T-helper 22 cell (primary cell): Measurements from ENCODE around the gene DRICH1.
"Not testable (repeated sequence)": the region's sequence is repeated elsewhere in the genome, so short reads cannot be mapped to it uniquely, and the experiment has no call there.

Experiments
- DNase-seq: peaks from one replicate; pipeline ENCODE4 v3.0.0-alpha.2; 2020; ENCODE audit warnings: low read depth

The DRICH1 gene

DNA sequence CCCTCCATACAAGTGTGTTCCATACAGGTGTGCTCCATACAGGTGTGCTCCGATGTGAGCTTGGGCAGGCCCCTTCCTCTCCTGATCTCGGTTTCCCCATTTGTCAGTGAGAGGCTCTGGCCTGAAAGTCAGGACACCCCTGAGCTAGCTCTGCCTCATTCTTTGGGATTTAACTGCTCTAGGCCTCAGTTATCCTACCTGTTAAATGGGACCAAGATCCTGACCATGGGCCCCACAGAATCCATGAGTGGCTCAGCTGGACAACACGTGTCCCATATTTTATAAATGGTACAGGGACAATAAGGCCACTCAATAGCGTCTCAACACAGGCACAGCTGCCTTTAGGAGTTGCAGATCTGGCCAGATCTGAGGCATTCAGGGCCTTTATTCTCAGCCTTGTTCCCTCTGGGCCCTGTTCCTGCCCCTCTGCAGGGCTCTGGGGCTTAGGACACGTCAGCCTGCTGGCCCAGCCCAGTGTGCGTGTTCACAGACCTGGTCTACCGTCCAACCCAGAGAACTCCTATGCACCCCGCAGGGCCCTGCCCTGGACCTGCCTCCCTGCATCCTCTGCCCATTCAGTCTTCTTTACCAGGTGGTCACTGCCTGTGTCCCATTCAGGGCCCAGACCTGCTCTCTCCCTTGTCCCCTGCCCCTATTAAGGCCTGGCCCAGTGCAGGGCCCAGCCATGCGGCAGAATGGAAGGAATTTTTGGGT lies 33.2 kb downstream of the DRICH1 start:
- no peak for DNase-seq

DNA sequence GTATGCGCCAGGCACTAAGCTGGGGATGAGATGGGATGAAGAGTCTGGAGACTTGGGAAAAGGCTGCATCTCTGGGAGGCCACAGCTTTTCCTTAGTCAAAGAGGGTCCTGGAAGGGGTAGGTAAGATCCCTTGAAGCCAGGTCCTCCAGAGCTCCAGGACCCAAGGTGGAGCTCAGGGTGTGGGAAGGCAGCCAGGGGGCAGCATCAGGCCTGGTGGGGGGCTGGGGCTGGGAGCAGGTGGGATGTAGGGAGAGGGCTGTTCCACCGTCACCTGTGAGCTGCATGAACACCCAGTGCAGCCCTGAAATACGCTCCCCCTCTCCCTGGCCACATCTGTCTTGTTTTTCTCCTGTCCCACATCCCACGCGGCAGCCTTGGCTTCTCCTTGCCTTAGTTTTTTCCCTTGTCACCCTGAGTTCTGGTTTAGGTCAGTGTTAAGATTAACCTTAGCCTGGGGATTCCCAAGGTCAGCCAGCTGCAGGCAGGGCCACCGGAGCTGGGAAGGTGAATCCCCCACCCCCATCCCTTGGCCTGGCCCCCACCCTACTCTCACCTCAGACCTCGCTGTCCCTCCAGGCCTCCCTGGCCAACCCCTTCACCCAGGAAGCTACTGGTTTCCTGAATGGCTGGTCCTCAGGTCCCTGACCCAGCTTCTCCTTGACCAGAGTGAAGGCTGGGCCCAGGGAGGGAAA lies 34.4 kb downstream of the DRICH1 start:
- DNase-seq: not testable (repeated sequence)

DNA sequence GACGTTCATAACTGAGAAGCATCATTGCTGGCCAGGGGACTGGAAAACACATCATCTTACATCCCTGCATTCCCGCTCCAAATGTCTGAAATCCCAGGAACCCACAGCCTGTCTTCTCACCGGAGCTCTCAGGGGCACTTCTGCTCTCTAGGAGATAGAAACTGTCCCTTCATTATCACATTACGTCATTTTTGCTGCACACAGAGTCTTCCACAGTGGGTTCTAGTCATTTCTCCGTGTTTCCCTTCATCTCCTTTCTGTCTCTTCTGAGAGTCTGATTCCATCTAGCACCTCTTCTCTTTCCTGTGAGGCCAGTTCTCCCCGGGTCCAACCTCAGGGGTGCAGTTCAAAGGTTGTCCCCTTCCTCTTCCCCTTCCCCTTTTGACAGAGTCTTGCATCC lies 36.2 kb downstream of the DRICH1 start:
- DNase-seq: not testable (repeated sequence)

DNA sequence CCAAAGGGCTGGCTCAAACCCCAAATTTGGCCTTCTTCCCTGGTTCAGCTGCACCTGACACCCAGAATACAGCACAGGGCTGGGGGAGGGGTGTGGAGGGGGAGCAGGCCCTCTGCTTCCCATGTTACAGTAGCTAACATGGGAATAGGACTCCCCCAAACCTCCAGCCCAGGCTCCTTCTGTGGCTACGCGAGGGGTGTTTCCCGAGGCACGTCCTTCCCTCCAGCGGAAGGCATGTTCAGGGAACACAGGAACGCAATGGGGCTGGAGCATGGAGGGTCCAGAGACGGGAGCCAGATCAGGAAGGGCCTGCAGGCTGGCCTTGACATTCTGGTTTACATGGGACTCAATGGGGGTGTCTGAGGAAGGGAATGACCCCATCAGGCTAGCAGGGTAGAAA lies 40.3 kb downstream of the DRICH1 start:
- no peak for DNase-seq

DNA sequence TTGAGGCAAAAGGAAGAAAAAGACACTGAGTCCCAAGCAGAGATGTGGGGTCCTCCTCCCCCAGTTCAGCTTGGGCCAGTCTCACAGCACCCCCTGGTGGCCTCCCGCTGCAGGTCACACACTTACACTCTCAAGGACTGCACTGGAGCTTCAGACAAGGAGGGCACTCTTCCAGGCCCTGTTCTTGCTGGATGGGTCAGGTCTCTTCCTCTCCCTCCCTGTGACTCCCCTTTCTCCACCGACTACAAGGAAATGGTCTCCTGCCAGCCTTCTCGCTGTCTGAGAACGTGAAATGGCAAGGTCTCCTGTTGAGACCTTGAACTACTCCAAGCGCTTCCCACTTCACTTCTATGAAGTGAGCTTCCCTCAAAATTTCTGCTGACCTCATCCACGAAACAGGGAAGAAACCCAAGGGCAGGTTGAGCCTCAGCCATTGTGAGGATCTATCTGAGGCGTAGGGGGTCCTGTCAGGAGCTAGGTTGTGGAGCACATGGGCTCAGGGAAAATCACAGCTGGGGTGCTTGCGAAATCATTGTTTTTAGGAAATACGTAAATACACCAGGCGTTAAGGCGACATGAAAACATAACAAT lies 40.8 kb downstream of the DRICH1 start:
- DNase-seq: no peak

DNA sequence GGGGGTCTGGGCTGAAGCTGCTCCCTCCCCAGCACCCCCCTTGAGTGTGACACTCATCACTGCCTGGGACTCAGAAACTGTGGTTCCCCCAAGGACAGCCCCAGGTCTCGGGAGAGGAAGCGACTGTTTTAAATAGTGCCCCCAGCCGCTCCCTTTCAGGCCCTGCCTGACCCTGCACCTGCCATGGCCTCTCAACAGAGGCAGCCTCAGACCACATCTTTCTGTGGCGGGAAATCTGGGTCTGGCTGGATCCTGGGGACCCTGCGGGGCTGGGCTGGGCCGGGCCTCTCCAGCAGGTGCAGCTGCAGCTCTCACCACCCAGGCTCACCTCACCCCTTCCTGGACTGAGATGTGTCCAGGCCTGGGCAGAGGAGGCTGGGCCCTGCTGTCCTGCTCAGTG lies 48.3 kb downstream of the DRICH1 start:
- DNase-seq: no peak

DNA sequence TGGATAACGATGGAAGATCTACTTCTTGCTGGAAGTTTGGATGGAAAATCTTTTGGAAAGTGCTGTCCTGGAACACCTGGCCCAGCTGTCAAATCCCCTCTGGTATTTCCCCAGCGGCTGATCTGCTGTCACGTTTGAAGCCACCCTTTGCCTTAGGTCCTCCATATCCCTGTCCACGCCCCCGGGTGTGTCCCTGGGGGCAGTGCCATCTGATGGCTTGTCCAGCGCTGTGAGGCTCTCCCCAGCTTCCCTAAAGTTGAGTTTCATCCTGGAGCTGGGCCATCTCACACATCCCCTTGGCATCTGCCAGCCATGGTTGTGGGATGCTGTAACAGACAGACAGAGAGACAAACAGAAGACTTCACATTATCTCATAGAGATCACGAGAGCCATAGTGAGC lies 49.0 kb downstream of the DRICH1 start:
- DNase-seq: no peak

DNA sequence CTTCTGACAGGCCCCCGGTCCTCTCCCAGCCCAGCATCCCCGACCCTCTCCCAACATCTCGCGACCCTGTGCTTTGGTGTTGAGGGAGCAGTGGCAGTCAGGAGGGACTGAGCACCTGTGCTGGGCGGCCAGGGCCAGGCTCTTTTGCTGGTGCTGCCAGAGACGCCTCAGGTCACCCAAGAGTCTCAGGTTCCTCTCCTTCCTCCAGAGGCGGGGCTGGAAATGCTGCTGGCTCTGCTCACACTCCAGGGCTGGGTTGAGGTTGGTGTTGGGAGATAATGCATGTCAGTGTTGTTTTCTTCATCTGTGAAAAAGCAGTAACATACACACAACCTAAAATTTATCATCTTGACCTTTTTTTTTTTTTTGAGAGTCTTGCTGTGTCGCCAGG lies 50.9 kb downstream of the DRICH1 start:
- no peak for DNase-seq

DNA sequence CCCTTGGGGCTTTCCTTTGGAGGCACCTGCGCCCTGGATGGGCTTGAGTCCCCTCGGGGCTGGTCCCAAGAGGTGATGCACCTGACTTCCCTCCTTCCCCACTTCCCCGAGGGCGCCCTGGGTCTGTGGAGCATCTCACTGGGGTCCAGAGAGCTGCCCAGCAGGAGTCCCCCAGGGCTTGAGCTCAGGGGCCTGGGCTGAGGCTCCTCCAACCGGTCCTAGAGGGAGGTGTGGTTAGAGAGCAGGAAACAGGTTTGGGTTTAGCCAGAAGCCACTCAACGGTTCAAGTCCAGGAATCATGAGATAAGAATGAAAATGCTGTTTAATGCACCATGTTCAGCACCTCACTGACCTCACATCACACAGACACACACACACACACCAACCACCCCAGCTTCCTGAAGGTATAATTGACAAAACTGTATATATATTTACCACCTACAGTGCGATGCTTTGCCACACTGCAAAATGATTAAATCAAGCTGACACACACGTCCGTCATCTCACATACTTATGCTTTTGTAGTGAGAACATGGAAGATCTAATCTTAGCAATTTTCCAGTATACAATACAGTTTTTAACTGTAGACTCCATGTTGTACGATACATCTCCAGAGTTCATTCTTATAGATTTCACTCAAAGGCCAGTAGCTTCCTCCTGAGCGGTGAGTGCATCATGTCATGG lies 51.4 kb downstream of the DRICH1 start:
- no peak for DNase-seq

DNA sequence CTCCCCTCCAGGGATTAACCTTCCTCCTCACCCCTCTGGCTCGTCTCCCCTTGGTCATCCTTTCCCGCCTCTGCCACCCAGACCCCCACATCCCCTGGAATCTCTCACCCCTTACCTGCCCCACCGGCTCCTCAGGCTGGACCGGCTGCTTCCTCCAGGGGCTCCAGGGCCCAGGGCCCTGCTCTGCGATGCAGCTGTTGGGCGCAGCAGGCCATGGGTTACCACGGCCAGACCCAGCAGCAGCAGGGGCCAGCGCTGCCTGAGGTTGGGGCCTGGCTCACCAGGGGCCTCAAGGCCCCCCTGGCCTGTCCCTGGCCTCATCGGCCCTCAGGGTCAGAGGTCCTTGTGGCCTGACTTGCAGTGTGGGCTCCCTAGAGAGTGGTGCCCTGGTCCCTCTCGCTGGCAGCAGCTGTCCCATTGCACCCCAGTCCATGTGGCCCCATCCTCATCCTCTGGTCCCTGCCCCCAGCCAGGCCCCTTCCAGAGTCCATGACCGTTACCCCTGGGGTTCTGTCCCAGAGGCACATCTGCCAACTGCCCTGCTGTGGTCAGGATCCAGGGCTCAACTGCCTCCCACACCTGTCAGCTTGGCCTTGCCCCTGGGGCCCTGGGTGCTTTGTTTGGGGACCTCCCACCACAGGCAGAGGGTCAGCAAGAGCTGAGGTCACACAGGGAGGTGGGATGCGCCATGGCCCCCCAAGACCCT lies 52.1 kb downstream of the DRICH1 start, which contains the start of gene IGLL1:
Gene IGLL1, minus strand, starts transcription at position 421 of the 706 bp plus-strand sequence. Its CDS starts 100 bp downstream, at position 321.
- no peak for DNase-seq

DNA sequence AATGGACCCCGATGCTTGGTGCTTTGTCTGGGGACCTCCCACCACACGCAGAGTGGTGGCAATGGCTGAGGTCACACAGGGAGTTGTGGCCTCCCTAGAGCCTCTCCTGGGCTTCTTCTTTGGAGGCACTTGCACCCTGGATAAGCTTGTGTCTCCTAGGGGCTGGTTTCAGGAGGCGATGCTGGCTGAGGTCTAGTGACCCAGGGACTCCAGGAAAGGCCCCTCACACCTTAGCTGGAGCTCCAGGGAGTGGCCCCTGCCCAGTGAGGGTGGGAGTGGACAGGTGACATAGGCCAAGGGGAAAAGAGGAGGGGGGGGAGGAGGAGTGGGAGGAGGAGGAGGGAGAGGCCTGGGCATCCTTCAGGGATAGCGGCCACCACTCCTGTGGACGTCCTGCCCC lies 52.8 kb downstream of the DRICH1 start:
- no peak for DNase-seq

DNA sequence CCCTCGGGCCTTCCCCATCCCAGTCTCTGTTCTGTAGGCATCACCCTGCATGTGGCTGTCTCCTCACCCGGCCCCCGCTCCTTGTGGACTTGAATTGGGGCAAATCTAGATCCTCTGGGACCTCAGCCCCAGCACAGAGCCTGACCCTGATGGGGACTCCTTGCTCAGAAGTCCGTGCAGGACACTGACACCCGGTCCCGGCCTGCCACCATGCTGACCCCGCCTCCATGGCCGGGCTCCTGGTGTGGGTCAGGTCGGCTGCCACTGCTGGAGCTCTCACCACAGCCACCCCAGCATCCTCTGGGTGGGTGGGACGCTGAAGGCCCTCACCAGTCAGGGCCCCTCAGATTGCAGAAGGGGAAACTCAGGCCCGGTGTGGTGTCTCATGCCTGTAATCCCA lies 53.8 kb downstream of the DRICH1 start:
- no peak for DNase-seq

DNA sequence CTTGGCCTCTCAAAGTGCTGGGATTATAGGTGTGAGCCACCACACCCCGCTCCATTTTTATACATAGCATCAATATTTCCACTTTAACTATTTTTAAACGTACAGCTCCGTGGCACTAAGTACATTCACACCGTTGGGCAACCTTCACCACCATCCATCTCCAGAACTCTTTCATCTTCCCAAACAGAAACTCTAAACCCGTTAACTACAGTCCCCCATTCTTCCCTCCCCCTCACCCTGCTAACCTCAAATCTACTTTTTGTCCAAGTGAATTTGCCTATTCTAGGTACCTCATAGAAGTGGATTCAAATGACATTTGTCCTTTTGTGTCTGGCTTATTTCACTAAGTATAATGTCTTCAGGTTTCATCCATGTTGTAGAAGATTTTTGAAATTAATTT lies 55.4 kb downstream of the DRICH1 start:
- no peak for DNase-seq

DNA sequence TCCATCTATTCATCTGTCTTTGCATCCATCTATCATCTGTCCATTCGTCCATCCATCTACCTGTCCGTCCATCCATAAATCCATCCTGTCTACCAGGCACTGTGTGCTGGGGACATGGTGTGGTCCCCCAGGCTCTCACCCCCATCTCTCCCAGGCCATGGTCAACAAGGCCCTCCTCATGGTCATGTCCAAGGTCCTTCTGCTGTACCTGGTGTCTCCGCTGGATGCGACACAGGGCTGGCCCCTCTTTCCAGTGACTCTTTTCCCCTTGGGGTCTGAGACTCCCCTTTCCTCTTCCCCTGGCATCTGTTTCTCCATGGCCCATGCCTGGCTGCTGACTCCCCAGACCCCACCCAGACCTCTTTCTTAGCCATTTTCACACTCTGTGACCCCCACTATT lies 56.5 kb downstream of the DRICH1 start:
- DNase-seq: no peak

DNA sequence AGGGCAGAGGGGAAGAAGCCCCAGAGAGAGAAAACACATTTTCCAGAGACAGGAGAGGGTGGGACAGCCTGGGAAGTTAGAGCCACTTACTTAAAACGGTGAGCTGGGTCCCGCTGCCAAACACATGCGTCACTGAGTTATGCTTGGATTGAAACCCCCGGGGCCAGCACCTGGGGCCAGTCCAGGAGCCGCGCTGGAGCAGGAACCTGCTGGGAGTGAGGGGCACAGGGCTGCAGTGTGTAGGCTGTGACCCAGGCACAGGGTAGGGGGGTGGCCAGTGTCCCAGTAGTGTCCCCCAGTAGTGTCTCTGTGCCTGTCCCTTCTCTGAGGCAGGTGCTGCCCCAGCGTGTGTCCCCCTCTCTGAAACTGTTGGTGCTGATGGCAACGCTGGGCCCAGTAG lies 57.2 kb downstream of the DRICH1 start:
- no peak for DNase-seq

DNA sequence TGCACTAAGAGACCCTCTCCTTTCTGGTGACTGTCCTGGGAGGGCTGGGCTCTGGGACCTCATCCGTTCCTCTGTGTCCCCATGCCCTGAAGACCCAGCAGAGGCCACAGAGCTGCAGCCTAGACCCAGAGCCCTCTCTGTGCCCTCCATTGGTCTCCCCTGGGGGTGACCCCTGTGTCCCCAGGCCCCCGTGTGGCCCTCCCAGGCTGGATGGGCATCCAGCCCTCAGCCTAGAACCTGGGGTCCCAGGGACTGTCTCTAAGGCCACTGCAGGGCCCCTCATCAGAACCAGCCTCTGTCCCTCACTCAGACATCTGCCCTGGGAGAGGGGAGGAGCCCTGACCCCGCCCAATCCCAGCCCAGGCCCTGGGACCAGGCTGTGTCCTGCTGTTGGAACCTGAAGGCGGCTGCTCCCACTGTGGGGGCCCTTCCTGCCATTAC lies 57.7 kb downstream of the DRICH1 start:
- no peak for DNase-seq

DNA sequence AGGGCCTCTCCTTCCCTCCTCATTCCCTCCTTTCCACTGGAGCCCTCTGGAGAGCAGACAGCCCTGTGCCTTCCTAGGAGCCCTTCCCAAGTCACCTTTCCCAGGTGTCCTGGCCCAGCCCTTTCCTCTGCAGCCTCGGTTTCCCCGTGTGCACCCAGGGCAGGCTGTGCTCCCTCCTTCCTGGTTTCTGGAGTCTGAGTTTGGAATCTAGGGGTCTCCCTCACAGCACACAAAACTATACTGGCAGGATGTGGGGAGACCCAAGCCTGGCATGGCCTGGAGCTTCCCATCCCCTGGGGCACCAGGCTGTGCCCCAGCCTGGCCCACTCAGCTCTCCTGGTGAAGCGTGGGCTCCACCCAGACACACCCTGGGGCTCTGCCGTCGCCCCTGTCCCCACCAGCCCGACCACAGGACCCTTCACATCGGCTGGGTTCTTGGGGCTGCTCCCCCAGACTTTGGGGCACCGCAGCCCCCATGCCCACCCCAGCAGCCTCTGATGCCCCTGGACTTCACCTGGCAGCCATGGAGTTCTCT lies 58.4 kb downstream of the DRICH1 start:
- not testable (repeated sequence) for DNase-seq

DNA sequence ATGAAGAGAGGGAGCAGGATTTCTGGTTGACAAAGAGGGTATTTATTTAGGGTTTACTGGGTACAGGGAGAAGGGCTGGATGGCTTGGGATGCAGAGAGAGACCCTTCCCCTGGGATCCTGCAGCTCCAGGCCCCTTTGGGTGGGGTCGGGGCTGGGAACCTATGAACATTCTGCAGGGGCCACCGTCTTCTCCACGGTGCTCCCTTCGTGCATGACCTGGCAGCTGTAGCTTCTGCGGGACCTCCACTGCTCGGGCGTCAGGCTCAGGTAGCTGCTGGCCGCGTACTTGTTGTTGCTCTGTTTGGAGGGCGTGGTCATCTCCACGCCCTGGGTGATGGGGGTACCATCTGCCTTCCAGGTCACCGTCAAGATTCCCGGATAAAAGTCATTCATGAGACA lies 59.0 kb downstream of the DRICH1 start:
- not testable (repeated sequence) for DNase-seq

DNA sequence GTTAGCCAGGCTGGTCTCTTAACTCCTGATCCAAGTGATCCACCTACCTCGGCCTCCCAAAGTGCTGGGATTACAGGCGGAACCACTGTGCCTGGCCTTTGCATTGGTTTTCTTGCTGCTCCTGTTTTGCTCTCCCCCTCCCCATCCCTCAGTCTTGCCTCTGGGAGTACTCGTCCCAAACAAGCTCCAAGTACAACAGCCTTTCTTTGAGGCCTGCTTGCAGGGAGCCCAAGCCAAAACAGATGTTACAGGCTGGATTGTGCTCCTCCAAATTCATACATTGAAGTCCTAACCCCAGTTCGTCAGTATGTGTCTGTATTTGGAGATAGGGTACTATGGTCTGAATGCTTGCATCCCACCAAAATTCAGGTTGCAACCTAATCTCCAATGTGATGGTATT lies 60.6 kb downstream of the DRICH1 start:
- no peak for DNase-seq

DNA sequence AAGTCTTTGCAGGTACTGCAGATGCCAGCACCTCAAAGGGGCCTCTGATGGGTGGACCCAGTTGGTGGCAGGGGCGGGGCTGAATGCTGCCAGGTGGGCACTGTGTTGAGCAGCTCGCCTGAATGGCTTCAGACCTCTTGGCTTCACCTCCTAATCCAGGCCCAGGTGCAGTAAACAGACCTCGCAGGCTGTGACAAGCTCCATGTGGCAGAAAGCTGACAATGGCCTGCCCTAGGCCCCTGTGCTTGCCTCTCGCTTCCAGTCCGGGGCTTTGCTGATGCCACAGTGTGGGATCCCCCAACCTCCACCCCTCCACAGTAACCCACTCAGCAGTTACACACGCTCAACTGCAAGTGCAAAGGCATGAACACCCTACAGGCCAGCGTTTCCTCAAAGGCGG lies 61.4 kb downstream of the DRICH1 start:
- no peak for DNase-seq

DNA sequence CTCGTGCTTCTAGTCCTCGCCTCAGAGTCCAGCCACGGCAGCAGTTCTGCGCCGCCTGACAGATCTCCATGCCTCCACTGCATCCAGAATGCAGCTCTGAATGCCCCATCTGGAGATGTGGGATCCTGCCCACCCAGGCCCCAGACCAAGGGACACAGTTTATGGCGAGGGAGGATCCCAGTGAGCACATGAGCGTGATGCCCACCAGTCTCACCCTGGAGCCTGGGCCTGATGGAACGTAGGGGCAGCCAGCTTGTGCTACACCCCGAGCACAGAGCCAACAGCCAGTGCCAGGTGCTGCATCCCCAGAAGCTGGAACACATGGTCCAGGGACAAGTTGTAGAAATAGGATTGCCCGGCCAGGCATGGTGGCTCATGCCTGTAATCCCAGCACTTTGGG lies 62.4 kb downstream of the DRICH1 start:
- DNase-seq: no peak

DNA sequence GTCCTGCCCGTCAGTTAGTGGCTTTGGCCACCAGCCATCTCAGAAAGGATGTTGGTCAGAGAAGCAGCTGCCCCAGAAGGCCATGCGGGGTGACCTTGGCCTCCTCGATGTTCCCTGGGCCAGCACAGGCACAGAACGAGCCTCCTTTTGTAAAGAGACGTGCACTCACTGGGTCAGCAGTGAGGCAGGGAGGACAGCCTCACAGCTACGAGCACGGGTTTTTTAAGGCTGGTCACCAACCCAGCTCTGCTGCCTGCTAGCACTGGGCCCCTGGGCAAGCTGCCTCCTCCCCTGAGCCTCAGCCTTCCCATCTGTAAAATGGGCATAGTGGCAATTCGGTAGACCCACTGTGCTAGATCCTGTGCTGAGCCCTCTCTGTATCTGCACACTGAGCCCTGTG lies 62.8 kb downstream of the DRICH1 start:
- DNase-seq: no peak
